AG04450 (cell line): ENCODE measurements around the gene PTPRJ. TPM values are rescaled to one million over a fixed set of nuclear protein-coding genes. Genes with fewer than 3 reads are reported as not detected.

Source experiments
- CTCF ChIA-PET: fragments of 300-600, 350-600 bp; formaldehyde crosslinking; extraction: SDS; loops from one replicate; lab custom pipeline; 2022; ENCODE audit warnings: antibody characterized with exemption, inconsistent platforms; lab: Charles Lee
- POLR2A ChIA-PET: fragments of 350-600 bp; formaldehyde crosslinking; extraction: SDS; loops from one replicate; lab custom pipeline; 2021; ENCODE audit warnings: antibody characterized with exemption, inconsistent platforms; lab: Yijun Ruan, JAX
- DNase-seq: peaks from one replicate; pipeline ENCODE4 v3.0.0-alpha.2; 2011; ENCODE audit warnings: low read depth, low spot score
- H3K27ac ChIP-seq: one replicate; pipeline ENCODE4 v1.5.1; 2012; ENCODE audit warnings: low read depth, low read length, control low read depth
- H3K27me3 ChIP-seq: one replicate; pipeline ENCODE4 v1.6.0; 2012; ENCODE audit warnings: low read length; ENCODE audit not compliant: control insufficient read depth, insufficient read depth
- H3K4me3 ChIP-seq: 2 replicates; pipeline ENCODE4 v1.5.1; 2011; ENCODE audit warnings: mild to moderate bottlenecking, low read depth, low read length, control low read depth
- H3K9me3 ChIP-seq: 2 replicates; pipeline ENCODE4 v1.5.1; 2012; ENCODE audit warnings: low read length; ENCODE audit not compliant: control insufficient read depth, insufficient read depth
- polyA plus RNA-seq: library from polyadenylated mRNA; depleted of rRNA; stranded (reverse); fragments of >200 nt; gene quantifications from 2 replicates; pipeline ENCODE4 v1.2.3, GENCODE V29; 2011
- TF ChIP-seq, protein P1 (sequence below): IDR thresholded peaks from 2 replicates; pipeline ENCODE4 v1.5.1; 2011; ENCODE audit warnings: low read depth, low read length, control low read depth, inconsistent platforms

The PTPRJ gene
- polyA plus RNA-seq, 1 experiment, result 5.2 TPM

DNA sequence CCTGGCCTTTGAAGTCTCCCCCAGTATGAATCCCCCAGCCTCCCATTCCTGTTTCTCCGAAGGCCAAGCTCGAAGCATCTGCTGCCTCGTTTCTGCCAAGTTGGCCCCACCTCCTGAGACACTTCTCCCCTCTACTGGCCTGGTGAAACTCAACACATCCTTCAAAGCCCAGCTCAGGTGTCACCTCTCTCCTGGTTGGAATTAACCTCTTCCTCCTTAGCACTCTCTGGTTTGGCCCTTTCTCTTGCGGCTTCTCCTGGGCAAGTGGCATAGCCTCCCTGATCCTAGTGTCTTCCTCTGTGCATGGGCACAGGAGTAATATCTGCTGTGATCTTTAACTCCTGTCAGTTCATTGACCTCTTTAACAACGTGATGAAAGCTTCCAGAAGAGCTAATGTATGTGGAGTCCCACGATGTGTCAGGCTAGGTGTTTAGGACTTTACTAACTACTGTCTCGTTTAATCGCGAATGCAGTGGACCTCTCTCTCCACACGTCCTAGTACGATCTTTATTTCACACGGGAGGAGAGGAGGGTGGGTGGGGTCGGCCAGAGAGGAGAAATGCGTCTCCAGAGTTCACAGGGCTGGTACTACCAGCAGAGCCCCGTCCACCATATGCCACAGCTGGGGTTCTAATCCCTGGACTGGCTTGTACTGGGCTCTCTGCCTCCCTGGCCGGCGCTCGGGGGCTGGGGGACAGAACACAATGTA lies 826 bp upstream of the PTPRJ start:
- TF ChIP-seq, protein P1, sequence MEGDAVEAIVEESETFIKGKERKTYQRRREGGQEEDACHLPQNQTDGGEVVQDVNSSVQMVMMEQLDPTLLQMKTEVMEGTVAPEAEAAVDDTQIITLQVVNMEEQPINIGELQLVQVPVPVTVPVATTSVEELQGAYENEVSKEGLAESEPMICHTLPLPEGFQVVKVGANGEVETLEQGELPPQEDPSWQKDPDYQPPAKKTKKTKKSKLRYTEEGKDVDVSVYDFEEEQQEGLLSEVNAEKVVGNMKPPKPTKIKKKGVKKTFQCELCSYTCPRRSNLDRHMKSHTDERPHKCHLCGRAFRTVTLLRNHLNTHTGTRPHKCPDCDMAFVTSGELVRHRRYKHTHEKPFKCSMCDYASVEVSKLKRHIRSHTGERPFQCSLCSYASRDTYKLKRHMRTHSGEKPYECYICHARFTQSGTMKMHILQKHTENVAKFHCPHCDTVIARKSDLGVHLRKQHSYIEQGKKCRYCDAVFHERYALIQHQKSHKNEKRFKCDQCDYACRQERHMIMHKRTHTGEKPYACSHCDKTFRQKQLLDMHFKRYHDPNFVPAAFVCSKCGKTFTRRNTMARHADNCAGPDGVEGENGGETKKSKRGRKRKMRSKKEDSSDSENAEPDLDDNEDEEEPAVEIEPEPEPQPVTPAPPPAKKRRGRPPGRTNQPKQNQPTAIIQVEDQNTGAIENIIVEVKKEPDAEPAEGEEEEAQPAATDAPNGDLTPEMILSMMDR, result no peak

DNA sequence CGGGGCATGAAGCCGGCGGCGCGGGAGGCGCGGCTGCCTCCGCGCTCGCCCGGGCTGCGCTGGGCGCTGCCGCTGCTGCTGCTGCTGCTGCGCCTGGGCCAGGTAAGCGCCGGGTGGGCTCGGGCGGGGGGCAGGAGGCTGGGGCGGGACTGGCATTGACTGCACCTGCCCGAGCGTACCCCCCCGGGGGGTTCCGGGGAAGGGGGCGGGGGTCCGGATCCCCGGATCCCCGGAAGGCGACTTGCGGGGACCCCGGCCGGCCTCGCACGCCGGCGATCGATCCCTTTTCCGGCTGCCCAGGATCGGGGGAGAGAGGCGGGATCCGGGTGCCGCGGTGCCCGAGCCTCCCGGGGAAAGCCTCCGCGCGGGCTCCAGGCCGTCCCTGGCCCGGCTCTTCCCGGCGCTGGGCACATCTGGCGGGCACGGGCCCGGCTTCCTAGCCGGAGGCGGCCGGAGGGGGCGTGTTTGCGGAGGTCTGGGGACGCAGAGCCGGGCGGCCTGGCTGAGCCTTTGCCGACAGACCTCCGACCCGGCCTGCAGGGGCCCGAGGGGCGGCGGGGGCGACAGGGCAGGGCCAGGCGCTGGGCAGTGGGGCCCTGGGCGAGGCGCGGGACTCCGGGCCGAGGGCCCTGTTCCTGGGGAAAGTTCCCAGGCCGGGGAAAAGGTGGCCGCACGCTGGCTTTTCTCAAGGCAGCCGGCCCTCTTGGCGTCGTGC lies 705 bp downstream of the PTPRJ start:
- peak overlapping the region; percentile 64 for H3K4me3 ChIP-seq
- no peak for DNase-seq
- H3K9me3 ChIP-seq, result no peaks in the 10 kb centered on the region; the same call in 1 of the 2 replicates
- H3K27ac ChIP-seq, result no peak overlapping the region
- ChIA-PET CTCF (no interaction called here), POLR2A (interaction anchor here (1.3 kb wide), 1 partner anchor 82 kb away, joined by 4 read pairs; no protein-coding TSS in a partner anchor)
- TF ChIP-seq, protein P1, result no peak
- no peaks in the 10 kb centered on the region for H3K27me3 ChIP-seq

More for the DNA sequence above, 826 bp upstream of the PTPRJ start:
- DNase-seq, result no peak
- Histone ChIP-seq H3K27ac (peak overlapping the region; percentile 47), H3K4me3 (peak overlapping the region; percentile 64), H3K9me3 (no peaks in the 10 kb centered on the region; the same call in 1 of the 2 replicates), H3K27me3 (no peaks in the 10 kb centered on the region)
- ChIA-PET POLR2A (interaction anchor here (0.6 to 1.3 kb wide), 5 partner anchors 19 to 84 kb away, joined by 3 to 5 read pairs (median 5); no protein-coding TSS in a partner anchor), CTCF (interaction anchor here (1.3 kb wide), 1 partner anchor 45 kb away, joined by 6 read pairs; no protein-coding TSS in a partner anchor)

DNA sequence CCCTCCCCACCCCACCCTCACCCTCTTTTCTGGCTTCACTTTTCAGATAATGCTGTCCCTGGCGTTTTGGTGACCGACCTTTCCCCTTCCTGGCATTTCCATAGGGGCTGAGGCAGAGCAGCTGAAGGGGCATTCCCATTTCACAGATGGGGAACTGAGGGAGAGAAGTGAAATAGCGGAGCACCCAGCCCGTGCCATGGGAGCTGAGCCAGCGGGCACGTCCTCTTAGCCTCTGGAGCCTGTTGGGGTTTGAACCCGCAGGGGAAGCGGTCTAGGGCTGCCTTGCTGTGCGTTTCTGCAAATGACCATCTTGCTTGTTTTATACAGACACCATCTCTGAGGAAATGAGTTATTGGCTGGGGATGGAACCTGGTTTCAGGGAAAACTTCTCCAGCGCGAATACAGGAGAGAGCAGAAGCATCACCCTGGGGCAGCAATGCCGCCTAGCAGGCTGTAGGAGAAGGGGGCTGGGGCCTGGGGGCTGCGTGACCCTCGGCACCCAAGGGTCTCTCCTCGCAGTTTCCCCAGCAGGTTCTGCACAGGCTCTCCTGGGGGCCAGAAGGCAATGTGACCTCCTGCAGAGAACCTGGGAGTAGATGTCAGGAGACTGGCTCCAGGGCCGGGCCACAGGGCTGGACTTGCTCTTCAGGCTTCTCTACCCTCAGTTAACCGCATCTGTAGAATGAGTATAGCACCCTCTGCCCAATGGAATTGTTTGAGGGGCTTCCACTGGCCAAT lies 1.5 kb downstream of the PTPRJ start:
- POLR2A ChIA-PET, result interaction anchor here (0.6 kb wide), 1 partner anchor 80 kb away, joined by 8 read pairs; no protein-coding TSS in a partner anchor
- no peaks in the 10 kb centered on the region; the same call in 1 of the 2 replicates for H3K9me3 ChIP-seq
- no peak overlapping the region for H3K27ac ChIP-seq
- peak overlapping the region; percentile 64 for H3K4me3 ChIP-seq
- TF ChIP-seq, protein P1, result no peak
- DNase-seq, result no peak
- no peaks in the 10 kb centered on the region for H3K27me3 ChIP-seq
- CTCF ChIA-PET, result interaction anchor here (2.6 to 4.2 kb wide), 2 partner anchors 47 to 127 kb away, joined by 13 to 20 read pairs; no protein-coding TSS in a partner anchor

DNA sequence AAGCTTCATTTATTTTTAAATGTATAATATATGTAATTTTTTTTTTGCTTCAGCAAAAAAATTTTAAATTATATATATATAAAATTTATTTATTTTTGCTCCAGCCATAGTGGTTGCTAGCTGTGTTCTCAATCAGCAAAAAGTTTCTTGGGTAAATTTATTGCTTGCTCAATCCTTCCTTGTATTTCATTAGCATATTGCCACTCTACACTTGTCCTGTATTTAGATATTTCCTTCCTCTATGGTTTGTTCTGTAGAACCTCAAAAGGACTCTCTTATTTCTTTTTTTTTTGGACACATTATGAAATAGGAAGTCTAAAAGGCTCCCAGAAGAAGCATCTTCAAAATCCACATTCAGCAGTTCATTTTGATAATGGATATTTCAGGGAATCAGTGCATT lies 2.3 kb downstream of the PTPRJ start:
- DNase-seq, result no peak
- H3K27ac ChIP-seq, result no peak overlapping the region
- TF ChIP-seq, protein P1, result no peak
- H3K27me3 ChIP-seq, result no peaks in the 10 kb centered on the region
- no peak overlapping the region for H3K4me3 ChIP-seq
- H3K9me3 ChIP-seq, result no peaks in the 10 kb centered on the region; the same call in 1 of the 2 replicates
- ChIA-PET CTCF (interaction anchor here (0.6 to 4.2 kb wide), 3 partner anchors 8 to 127 kb away, joined by 3 to 20 read pairs (median 13); no protein-coding TSS in a partner anchor), POLR2A (interaction anchor here (0.6 to 1.9 kb wide), 4 partner anchors 11 to 135 kb away, joined by 3 to 8 read pairs (median 6); partner anchors contain the start of gene NUP160)
